ENCODE measurements around the gene GATA3. TPM values are rescaled to one million over a fixed set of nuclear protein-coding genes. Genes with fewer than 3 reads are reported as not detected.

GATA3 gene
- total RNA-seq, 1 experiment from 2014 or later: 5.9 TPM

DNA sequence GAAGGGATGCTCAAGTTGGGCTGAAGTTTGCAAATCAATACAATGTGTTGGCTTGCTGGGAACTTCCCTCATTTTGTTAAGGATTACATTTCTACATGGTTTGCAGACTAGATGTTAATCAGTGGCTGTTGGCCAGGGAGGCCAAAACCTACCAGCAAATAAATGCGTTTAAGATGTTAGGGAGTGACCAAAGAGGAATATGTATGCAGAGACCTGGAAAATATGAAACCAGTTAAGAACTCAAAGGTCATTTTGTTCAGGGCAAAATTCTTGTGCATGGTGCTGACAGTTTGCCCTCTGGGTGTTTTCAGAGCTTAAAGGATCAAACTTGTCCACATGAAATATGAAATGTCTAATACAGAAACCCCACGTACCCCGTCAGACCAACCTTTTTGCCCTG is 30.3 kb downstream of the GATA3 start:
- in situ Hi-C loops (cut with HindIII; ENCODE audit: low pct_unique_long_range_greater_than_20kb, low sequenced_read_pairs): no loop called here
- intact Hi-C loops (cut with micrococcal nuclease; ENCODE audit: unreplicated experiment): no loop called here
- no peaks in the 10 kb centered on the region for H3K36me3 ChIP-seq (ENCODE audit: control insufficient read depth, insufficient read depth, low read length)
- no peak for ATAC-seq
- CTCF ChIA-PET: no interaction called here
- POLR2A ChIA-PET: interaction anchor here (0.6 kb wide), 1 partner anchor 787 kb away, joined by 3 read pairs; no protein-coding TSS in a partner anchor
- H3K9me3 ChIP-seq (ENCODE audit: control insufficient read depth, insufficient read depth, low read depth, low read length): no peaks in the 10 kb centered on the region
- H3K27me3 ChIP-seq (ENCODE audit: control insufficient read depth, insufficient read depth, low read length): no peaks in the 10 kb centered on the region
- BruUV-seq (replicated peaks): no TSS peak
- no peak for TF ChIP-seq CTCF (IDR thresholded peaks at IDR 0.05)
- TF ChIP-seq TCF7L2 (IDR thresholded peaks at IDR 0.05; ENCODE audit: low read depth, low read length): no peak
- TF ChIP-seq SIN3A (IDR thresholded peaks at IDR 0.05; ENCODE audit: borderline replicate concordance, insufficient read depth, low read depth, low read length): no peak
- no peak for TF ChIP-seq POLR2AphosphoS5 (IDR thresholded peaks at IDR 0.05; ENCODE audit: low read depth, low read length)
- no peak for TF ChIP-seq REST (IDR thresholded peaks at IDR 0.05; ENCODE audit: insufficient read depth in 1 of 2, low read depth in 2 of 2, low read length in 1 of 2)
- no peaks in the 10 kb centered on the region for H3K4me1 ChIP-seq (ENCODE audit: control insufficient read depth, insufficient read depth, low read length)
- DNase-seq (ENCODE audit: low read depth, low spot score): no peak
- no peak overlapping the region for H3K27ac ChIP-seq (ENCODE audit: low read length)
- no peak overlapping the region for H3K4me3 ChIP-seq (ENCODE audit: low read depth in 2 of 2, low read length in 2 of 2)

- in situ Hi-C loops (cut with HindIII; ENCODE audit: low pct_unique_long_range_greater_than_20kb, low sequenced_read_pairs): no loop called here
- Histone ChIP-seq H3K9me3 (ENCODE audit: control insufficient read depth, insufficient read depth, low read depth, low read length) (no peaks in the 10 kb centered on the region), H3K4me3 (ENCODE audit: low read depth in 2 of 2, low read length in 2 of 2) (no peak overlapping the region), H3K27me3 (ENCODE audit: control insufficient read depth, insufficient read depth, low read length) (no peaks in the 10 kb centered on the region), H3K4me1 (ENCODE audit: control insufficient read depth, insufficient read depth, low read length) (no peaks in the 10 kb centered on the region), H3K36me3 (ENCODE audit: control insufficient read depth, insufficient read depth, low read length) (no peaks in the 10 kb centered on the region), H3K27ac (ENCODE audit: low read length) (no peak overlapping the region)
- DNase-seq (ENCODE audit: low read depth, low spot score) (no peak), ATAC-seq (no peak)
- intact Hi-C loops (cut with micrococcal nuclease; ENCODE audit: unreplicated experiment): no loop called here
- no TSS peak for BruUV-seq (replicated peaks)
- POLR2A ChIA-PET: interaction anchor here (0.6 kb wide), 1 partner anchor 787 kb away, joined by 3 read pairs; no protein-coding TSS in a partner anchor
- TF ChIP-seq REST (IDR thresholded peaks at IDR 0.05; ENCODE audit: insufficient read depth in 1 of 2, low read depth in 2 of 2, low read length in 1 of 2) (no peak), TCF7L2 (IDR thresholded peaks at IDR 0.05; ENCODE audit: low read depth, low read length) (no peak), SIN3A (IDR thresholded peaks at IDR 0.05; ENCODE audit: borderline replicate concordance, insufficient read depth, low read depth, low read length) (no peak), CTCF (IDR thresholded peaks at IDR 0.05) (no peak), POLR2AphosphoS5 (IDR thresholded peaks at IDR 0.05; ENCODE audit: low read depth, low read length) (no peak)
- CTCF ChIA-PET: no interaction called here
Observed at GRCh38 chr10:8085251-8085650, 30.8 kb downstream of the GATA3 start.
